IMR-90 (cell line): ENCODE measurements around the gene ESRRB. TPM values are rescaled to one million over a fixed set of nuclear protein-coding genes. Genes with fewer than 3 reads are reported as not detected.

Experiments
- ATAC-seq: fragments of 200-7000 bp; cut with Tn5 transposase; 2 replicates; pipeline ENCODE4 v1.9.1; 2020; ENCODE audit warnings: low read depth, mild to moderate bottlenecking, moderate library complexity
- BruUV-seq: library from RNA; stranded (reverse); fragments of 400-500 nt; replicated peaks from 2 replicates; lab custom pipeline; 2021; lab: Mats Ljungman, UMichigan
- CTCF ChIA-PET: fragments of 300-600 bp; formaldehyde crosslinking; extraction: SDS; loops from one replicate; lab custom pipeline; 2021; ENCODE audit warnings: antibody characterized with exemption; lab: Yijun Ruan, JAX
- POLR2A ChIA-PET: fragments of 300-600 bp; sonication (Branson Sonifier 250); formaldehyde crosslinking; loops from one replicate; lab custom pipeline; 2022; ENCODE audit warnings: antibody characterized with exemption; ENCODE audit not compliant: unreplicated experiment; lab: Charles Lee
- DNase-seq: peaks from one replicate; pipeline ENCODE4 v3.0.0; 2013
- H2AFZ ChIP-seq: replicated peaks from 2 replicates; pipeline ENCODE3; 2013; ENCODE audit warnings: low read length, mild to moderate bottlenecking; ENCODE audit not compliant: poor library complexity
- H2AK5ac ChIP-seq: 2 replicates; pipeline ENCODE4 v1.6.1; 2013; ENCODE audit warnings: low read depth, low read length, inconsistent platforms
- H2AK9ac ChIP-seq: replicated peaks from 2 replicates; pipeline ENCODE3; 2013; ENCODE audit warnings: mild to moderate bottlenecking, low read depth, low read length, moderate library complexity; ENCODE audit not compliant: poor library complexity
- H2BK120ac ChIP-seq: 2 replicates; pipeline ENCODE4 v1.6.1; 2013; ENCODE audit warnings: low read depth, low read length, inconsistent platforms
- H2BK15ac ChIP-seq: 3 replicates; pipeline ENCODE4 v1.6.1; 2013; ENCODE audit warnings: low read depth, low read length, inconsistent platforms
- H2BK20ac ChIP-seq: 2 replicates; pipeline ENCODE4 v1.6.1; 2013; ENCODE audit warnings: low read depth, mild to moderate bottlenecking, inconsistent platforms, low read length, moderate library complexity
- H2BK5ac ChIP-seq: 2 replicates; pipeline ENCODE4 v1.6.1; 2013; ENCODE audit warnings: mild to moderate bottlenecking, low read depth, low read length, inconsistent platforms; ENCODE audit not compliant: poor library complexity, severe bottlenecking
- H3K14ac ChIP-seq: replicated peaks from 2 replicates; pipeline ENCODE4 v1.6.1; 2013; ENCODE audit warnings: low read depth, low read length, inconsistent platforms
- H3K18ac ChIP-seq: 2 replicates; pipeline ENCODE4 v1.6.1; 2013; ENCODE audit warnings: low read depth, low read length, control low read depth
- H3K23ac ChIP-seq: 2 replicates; pipeline ENCODE4 v1.6.1; 2013; ENCODE audit warnings: low read depth, low read length, inconsistent platforms
- H3K27ac ChIP-seq: 2 replicates; pipeline ENCODE4 v1.5.1; 2013; ENCODE audit warnings: mild to moderate bottlenecking, control low read depth, low read length; ENCODE audit not compliant: insufficient read depth
- H3K27me3 ChIP-seq: 2 replicates; pipeline ENCODE4 v1.6.1; 2013; ENCODE audit warnings: low read length; ENCODE audit not compliant: control insufficient read depth, insufficient read depth
- H3K36me3 ChIP-seq: 2 replicates; pipeline ENCODE4 v1.6.1; 2013; ENCODE audit warnings: low read length, mixed read lengths; ENCODE audit not compliant: control insufficient read depth, insufficient read depth
- H3K4ac ChIP-seq: 2 replicates; pipeline ENCODE4 v1.6.1; 2013; ENCODE audit warnings: low read depth, low read length, inconsistent platforms
- H3K4me1 ChIP-seq: 2 replicates; pipeline ENCODE4 v1.6.1; 2013; ENCODE audit warnings: low read length, mixed read lengths; ENCODE audit not compliant: control insufficient read depth, insufficient read depth
- H3K4me2 ChIP-seq: 2 replicates; pipeline ENCODE4 v1.6.1; 2013; ENCODE audit warnings: low read depth, mild to moderate bottlenecking, control low read depth, low read length, moderate library complexity
- H3K4me3 ChIP-seq: 2 replicates; pipeline ENCODE4 v1.5.1; 2013; ENCODE audit warnings: low read depth, mild to moderate bottlenecking, control low read depth, low read length, moderate library complexity; ENCODE audit not compliant: insufficient read depth
- H3K56ac ChIP-seq: 2 replicates; pipeline ENCODE4 v1.6.1; 2013; ENCODE audit warnings: low read length, inconsistent platforms; ENCODE audit not compliant: insufficient read depth; ENCODE audit errors: extremely low read depth
- H3K79me1 ChIP-seq, 2 experiments: 2 replicates each; pipeline ENCODE4 v1.6.1; 2013; ENCODE audit warnings: low read length in 2 of 2, inconsistent platforms in 1 of 2, low read depth in 1 of 2
- H3K9ac ChIP-seq: 2 replicates; pipeline ENCODE4 v1.6.1; 2013; ENCODE audit warnings: low read depth, low read length, control low read depth
- H3K9me1 ChIP-seq: 2 replicates; pipeline ENCODE4 v1.6.1; 2013; ENCODE audit warnings: low read length, inconsistent platforms; ENCODE audit not compliant: insufficient read depth
- H3K9me3 ChIP-seq: 2 replicates; pipeline ENCODE4 v1.6.1; 2013; ENCODE audit warnings: low read length; ENCODE audit not compliant: control insufficient read depth, insufficient read depth
- H4K20me1 ChIP-seq: 2 replicates; pipeline ENCODE4 v1.6.1; 2013; ENCODE audit warnings: low read length, inconsistent platforms; ENCODE audit not compliant: insufficient read depth
- H4K5ac ChIP-seq: 2 replicates; pipeline ENCODE4 v1.6.1; 2013; ENCODE audit warnings: mild to moderate bottlenecking, low read depth, low read length, control low read depth
- H4K8ac ChIP-seq, 2 experiments: 2 replicates each; pipeline ENCODE4 v1.6.1; 2013; ENCODE audit warnings: low read depth in 2 of 2, low read length in 2 of 2, control low read depth in 1 of 2, inconsistent platforms in 1 of 2
- H4K91ac ChIP-seq: 2 replicates; pipeline ENCODE4 v1.6.1; 2013; ENCODE audit warnings: low read depth, low read length, inconsistent platforms; ENCODE audit not compliant: insufficient read depth
- CEBPB ChIP-seq: IDR thresholded peaks from 2 replicates; pipeline ENCODE4 v1.6.1; 2012; ENCODE audit warnings: low read depth, low read length, improper control_type of control experiment
- CHD1 ChIP-seq: IDR thresholded peaks from 2 replicates; pipeline ENCODE4 v1.6.1; 2012; ENCODE audit warnings: low read depth, low read length, improper control_type of control experiment
- CTCF ChIP-seq: conservative IDR thresholded peaks from 2 replicates; pipeline ENCODE4 v1.5.1; 2012; ENCODE audit warnings: mild to moderate bottlenecking, low read depth, low read length, improper control_type of control experiment
- FOS ChIP-seq: fragments of 150-350 bp; IDR thresholded peaks from 2 replicates; pipeline ENCODE4 v1.6.1; 2016; ENCODE audit warnings: low read depth, low read length
- POLR2A ChIP-seq: IDR thresholded peaks from 2 replicates; pipeline ENCODE4 v1.6.1; 2012; ENCODE audit warnings: mild to moderate bottlenecking, low read depth, low read length
- RCOR1 ChIP-seq: IDR thresholded peaks from 2 replicates; pipeline ENCODE4 v1.6.1; 2012; ENCODE audit warnings: mild to moderate bottlenecking, low read length, improper control_type of control experiment; ENCODE audit not compliant: insufficient replicate concordance
- SMC3 ChIP-seq: fragments of 150-350 bp; IDR thresholded peaks from 2 replicates; pipeline ENCODE4 v1.6.1; 2016; ENCODE audit warnings: low read depth, mild to moderate bottlenecking, antibody characterized with exemption, low read length, moderate library complexity
- USF2 ChIP-seq: fragments of 150-350 bp; IDR thresholded peaks from 2 replicates; pipeline ENCODE4 v1.6.1; 2017; ENCODE audit warnings: mild to moderate bottlenecking, antibody characterized with exemption, low read length, low read depth
- WGBS, 2 experiments: methylation state at CpG; one replicate each; pipeline versions ENCODE4 v1.1.5 to v1.1.7; 2013; ENCODE audit warnings: missing lambda C conversion rate in 2 of 2; ENCODE audit not compliant: insufficient read length in 1 of 2; ENCODE audit errors: extremely low coverage in 2 of 2; 5-methylcytosine and 5-hydroxymethylcytosine counted together
- dilution Hi-C: fragments of 300-500 bp; cut with HindIII; formaldehyde crosslinking; loops from one replicate; pipeline ENCODE4 v1.14.3; 2018; ENCODE audit warnings: low sequenced_read_pairs; ENCODE audit not compliant: unreplicated experiment
- in situ Hi-C: fragments of 300-500 bp; cut with MboI; formaldehyde crosslinking; loops from 3 replicates; pipeline ENCODE4 v1.14.3; 2019; ENCODE audit warnings: low sequenced_read_pairs, inconsistent platforms, mixed read lengths
- intact Hi-C: fragments of 100-400 bp; cut with micrococcal nuclease; formaldehyde crosslinking; loops from 2 replicates; pipeline ENCODE4 v1.10.0; 2022
- polyA plus RNA-seq, 3 experiments: library from polyadenylated mRNA; depleted of rRNA; stranded (reverse); fragments of >200 nt; gene quantifications; 2 replicates each; pipeline ENCODE4 v1.2.3, GENCODE V29; 2012; ENCODE audit warnings: low replicate concordance in 1 of 3
- total RNA-seq: library from RNA; depleted of rRNA; stranded (reverse); fragments of >200 nt; gene quantifications from 2 replicates; pipeline ENCODE4 v1.2.3, GENCODE V29; 2012
- TF ChIP-seq, protein P1 (sequence below): fragments of 150-350 bp; IDR thresholded peaks from 2 replicates; pipeline ENCODE4 v1.6.1; 2016; ENCODE audit warnings: low read depth, mild to moderate bottlenecking, low read length, moderate library complexity, borderline replicate concordance

The ESRRB gene
- total and polyA plus RNA-seq, 2 of the 4 experiments (the other 2 are of a cell fraction), result not detected

DNA sequence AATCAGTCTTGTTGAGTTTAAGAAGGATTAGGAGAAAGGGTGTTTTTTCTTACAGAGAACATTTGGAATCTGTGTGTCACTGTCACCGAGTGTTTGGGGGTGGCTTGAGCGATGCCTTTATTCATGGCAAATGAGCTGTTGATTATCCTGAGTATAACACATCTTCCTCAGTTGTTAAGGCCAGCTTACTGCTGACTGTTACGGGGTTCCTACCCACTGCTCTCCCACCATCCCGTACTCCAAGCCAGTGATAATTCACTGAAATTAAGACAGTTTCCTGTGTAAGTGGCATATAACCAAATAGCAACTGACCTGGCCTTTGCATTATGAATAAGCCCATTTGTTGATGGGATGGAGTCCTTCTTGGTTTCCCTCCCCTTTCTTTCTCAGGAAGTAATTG, 9.5 kb downstream of the ESRRB start:
- in situ Hi-C loops, result loop anchor here (10.0 kb wide), 1 partner anchor 331 kb away; no protein-coding TSS in a partner anchor
- Histone ChIP-seq H4K8ac (no peak overlapping the region), H2AFZ (no peak overlapping the region), H2AK9ac (no peak overlapping the region), H3K9me3 (no peaks in the 10 kb centered on the region), H3K4ac (no peak overlapping the region), H3K56ac (no peak overlapping the region), H3K14ac (no peak overlapping the region), H3K4me3 (no peak overlapping the region), H2BK15ac (no peak overlapping the region), H3K4me1 (no peaks in the 10 kb centered on the region), H3K18ac (no peak overlapping the region), H3K9me1 (no peaks in the 10 kb centered on the region), H3K4me2 (no peak overlapping the region), H4K91ac (no peak overlapping the region), H3K79me1 (no peaks in the 10 kb centered on the region), H3K27me3 (peaks cover 40% of the 10 kb centered on the region), H4K20me1 (no peaks in the 10 kb centered on the region), H2BK120ac (no peak overlapping the region), H3K23ac (no peak overlapping the region), H3K27ac (no peak overlapping the region), H4K5ac (no peak overlapping the region), H3K36me3 (no peaks in the 10 kb centered on the region), H2BK5ac (no peak overlapping the region), H2AK5ac (no peak overlapping the region), H3K9ac (no peak overlapping the region), H2BK20ac (no peak overlapping the region)
- intact Hi-C loops, result loop anchor here (10.0 kb wide), 1 partner anchor 481 kb away; no protein-coding TSS in a partner anchor
- TF ChIP-seq USF2 (no peak), CHD1 (no peak), RCOR1 (no peak), SMC3 (no peak), CEBPB (no peak), POLR2A (no peak), FOS (no peak), CTCF (no peak)
- TF ChIP-seq, protein P1, sequence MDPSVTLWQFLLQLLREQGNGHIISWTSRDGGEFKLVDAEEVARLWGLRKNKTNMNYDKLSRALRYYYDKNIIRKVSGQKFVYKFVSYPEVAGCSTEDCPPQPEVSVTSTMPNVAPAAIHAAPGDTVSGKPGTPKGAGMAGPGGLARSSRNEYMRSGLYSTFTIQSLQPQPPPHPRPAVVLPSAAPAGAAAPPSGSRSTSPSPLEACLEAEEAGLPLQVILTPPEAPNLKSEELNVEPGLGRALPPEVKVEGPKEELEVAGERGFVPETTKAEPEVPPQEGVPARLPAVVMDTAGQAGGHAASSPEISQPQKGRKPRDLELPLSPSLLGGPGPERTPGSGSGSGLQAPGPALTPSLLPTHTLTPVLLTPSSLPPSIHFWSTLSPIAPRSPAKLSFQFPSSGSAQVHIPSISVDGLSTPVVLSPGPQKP, result no peak
- BruUV-seq, result no TSS peak
- DNase-seq (no peak), ATAC-seq (no peak)
- CTCF ChIA-PET, result interaction anchor here (0.6 kb wide), 1 partner anchor 15 kb away, joined by 3 read pairs; no protein-coding TSS in a partner anchor
- no CpG with 5 or more reads among the region's 4 CpGs for WGBS, 2 experiments
- POLR2A ChIA-PET, result no interaction called here
- dilution Hi-C loops, result no loop called here
